Fibroblast of the aortic adventitia (primary cell): Measurements from ENCODE around the gene ADPRS. TPM values are rescaled to one million over a fixed set of nuclear protein-coding genes. Genes with fewer than 3 reads are reported as not detected.

Experiments
- DNase-seq: peaks from one replicate; pipeline ENCODE4 v3.0.0-alpha.2; 2010; ENCODE audit warnings: low read depth
- H3K4me3 ChIP-seq: 2 replicates; pipeline ENCODE4 v1.5.1; 2011; ENCODE audit warnings: low read depth, mild to moderate bottlenecking, control low read depth, low read length, moderate library complexity
- total RNA-seq: library from RNA; depleted of rRNA; stranded (reverse); fragments of >200 nt; gene quantifications from 2 replicates; pipeline ENCODE4 v1.2.3, GENCODE V29; 2012; ENCODE audit warnings: low replicate concordance
- TF ChIP-seq, protein P1 (sequence below): IDR thresholded peaks from 2 replicates; pipeline ENCODE4 v1.5.1; 2011; ENCODE audit warnings: mild to moderate bottlenecking, low read length, control low read depth, inconsistent platforms; ENCODE audit not compliant: insufficient read depth

Gene ADPRS
- total RNA-seq, 1 donor = 21.1 TPM

DNA sequence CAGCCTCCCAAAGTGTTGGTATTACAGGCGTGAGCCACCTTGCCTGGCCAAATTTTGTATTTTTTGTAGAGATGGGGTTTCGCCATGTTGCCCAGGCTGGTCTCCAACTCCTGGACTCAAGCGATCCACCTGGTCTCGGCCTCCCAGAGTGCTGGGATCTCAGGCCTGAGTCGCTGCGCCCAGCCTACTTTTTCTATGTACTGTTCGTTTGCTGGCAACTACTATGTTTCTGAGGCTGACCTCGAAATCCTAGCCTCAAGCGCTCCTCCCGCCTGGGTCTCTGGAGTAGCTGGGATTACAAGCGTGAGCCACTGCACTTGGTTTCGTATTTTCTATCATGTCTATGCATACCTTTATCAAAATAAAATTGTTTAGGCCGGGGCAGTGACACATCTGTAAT is 5.5 kb upstream of the ADPRS start:
- TF ChIP-seq, protein P1, sequence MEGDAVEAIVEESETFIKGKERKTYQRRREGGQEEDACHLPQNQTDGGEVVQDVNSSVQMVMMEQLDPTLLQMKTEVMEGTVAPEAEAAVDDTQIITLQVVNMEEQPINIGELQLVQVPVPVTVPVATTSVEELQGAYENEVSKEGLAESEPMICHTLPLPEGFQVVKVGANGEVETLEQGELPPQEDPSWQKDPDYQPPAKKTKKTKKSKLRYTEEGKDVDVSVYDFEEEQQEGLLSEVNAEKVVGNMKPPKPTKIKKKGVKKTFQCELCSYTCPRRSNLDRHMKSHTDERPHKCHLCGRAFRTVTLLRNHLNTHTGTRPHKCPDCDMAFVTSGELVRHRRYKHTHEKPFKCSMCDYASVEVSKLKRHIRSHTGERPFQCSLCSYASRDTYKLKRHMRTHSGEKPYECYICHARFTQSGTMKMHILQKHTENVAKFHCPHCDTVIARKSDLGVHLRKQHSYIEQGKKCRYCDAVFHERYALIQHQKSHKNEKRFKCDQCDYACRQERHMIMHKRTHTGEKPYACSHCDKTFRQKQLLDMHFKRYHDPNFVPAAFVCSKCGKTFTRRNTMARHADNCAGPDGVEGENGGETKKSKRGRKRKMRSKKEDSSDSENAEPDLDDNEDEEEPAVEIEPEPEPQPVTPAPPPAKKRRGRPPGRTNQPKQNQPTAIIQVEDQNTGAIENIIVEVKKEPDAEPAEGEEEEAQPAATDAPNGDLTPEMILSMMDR = no peak
- DNase-seq = no peak
- H3K4me3 ChIP-seq = no peak overlapping the region

DNA sequence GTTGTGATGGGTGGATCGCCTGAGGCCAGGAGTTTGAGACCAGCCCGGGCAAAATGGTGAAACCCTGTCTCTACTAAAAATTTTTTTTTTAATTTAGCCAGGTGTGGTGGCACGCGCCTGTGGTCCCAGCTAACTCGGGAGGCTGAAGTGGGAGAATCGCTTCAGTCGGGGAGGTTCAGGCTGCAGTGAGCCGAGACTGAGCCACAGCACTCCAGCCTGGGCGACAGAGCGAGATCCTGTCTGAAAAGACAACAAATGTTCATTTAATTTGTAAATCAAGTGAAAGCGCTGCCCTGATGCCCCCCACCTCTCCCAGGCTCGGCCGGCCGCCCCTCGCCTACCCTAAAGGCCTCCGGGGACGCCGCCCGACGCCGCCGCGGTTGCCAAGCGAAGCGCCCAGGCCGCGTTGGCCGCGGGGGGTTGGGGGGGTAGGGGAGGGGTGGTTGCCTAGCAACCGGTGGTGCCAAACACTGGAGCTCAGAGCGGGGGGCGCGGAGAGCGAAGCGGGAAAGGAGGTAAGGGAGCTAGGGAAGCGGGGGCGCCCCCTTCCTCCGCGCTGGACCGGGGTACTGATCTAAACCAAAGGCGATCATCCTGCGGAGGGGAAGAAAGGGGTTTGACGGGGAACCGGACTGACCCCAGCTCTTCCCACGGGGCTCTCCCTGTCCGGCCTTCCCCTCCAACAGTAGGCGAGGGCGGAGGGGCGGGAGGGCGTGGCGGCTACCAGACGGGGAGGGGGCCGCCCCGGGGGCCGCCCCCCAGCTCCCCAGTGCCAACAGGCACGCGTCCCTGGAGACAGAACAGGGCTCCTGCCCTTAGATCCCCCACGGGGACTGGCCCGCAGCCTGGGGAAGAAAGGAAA is 4.8 kb upstream of the ADPRS start, which contains the start of gene TEKT2:
TEKT2 (plus strand) TSS at position 460 of the 862 bp plus-strand sequence. CDS start 828 bp downstream, outside the sequence.
- no peak for DNase-seq
- TF ChIP-seq, protein P1 = no peak

DNA sequence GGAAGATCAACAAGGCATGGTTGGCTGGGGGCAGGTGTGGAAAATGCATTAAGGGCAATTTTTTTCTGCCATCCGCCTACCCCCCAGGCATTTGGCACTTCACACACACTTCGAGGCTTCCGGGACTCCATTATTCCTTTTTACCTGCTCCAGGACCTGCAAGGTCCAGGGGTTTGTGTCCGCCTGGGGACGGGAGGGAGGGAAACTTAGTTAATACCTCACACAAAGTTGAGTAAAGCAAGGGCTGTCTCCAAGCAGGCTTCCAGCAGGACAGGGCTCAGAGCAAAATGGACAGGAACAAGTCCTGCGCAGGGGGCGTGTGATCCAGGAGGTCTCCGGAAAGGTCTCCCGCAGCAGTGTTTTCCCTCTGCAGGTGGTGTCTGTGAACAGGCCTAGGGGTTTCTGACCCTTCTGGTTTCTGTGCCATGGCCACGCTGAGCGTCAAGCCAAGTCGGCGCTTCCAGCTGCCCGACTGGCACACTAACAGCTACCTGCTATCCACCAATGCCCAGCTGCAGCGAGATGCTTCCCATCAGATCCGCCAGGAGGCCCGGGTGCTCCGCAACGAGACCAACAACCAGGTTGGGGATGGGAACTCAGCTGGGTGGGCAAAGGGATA is 4.1 kb upstream of the ADPRS start:
- peak overlapping the region; percentile 56 for H3K4me3 ChIP-seq

More for the DNA sequence above, 4.8 kb upstream of the ADPRS start, which contains the start of gene TEKT2:
- H3K4me3 ChIP-seq = peak within 1 kb of the TSS; percentile 56

DNA sequence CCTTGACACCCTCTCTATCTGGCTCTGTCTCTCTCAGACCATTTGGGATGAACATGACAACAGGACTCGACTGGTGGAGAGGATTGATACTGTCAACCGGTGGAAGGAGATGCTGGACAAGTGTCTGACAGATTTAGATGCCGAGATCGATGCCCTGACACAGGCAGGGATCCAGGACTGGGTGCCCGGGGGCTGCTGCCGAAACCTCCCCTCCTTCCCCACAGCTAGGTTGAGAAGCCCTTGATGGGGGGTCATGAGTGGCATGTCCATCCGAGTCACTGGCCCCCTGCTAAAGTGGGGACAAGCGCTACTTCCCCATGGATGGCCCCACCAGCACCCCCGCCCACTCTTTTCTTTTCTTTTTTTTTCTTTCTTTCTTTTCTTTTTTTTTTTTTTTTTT is 3.6 kb upstream of the ADPRS start:
- DNase-seq = no peak
- TF ChIP-seq, protein P1 = no peak
- no peak overlapping the region for H3K4me3 ChIP-seq

More for the DNA sequence above, 4.1 kb upstream of the ADPRS start:
- TF ChIP-seq, protein P1 = no peak
- DNase-seq = no peak

DNA sequence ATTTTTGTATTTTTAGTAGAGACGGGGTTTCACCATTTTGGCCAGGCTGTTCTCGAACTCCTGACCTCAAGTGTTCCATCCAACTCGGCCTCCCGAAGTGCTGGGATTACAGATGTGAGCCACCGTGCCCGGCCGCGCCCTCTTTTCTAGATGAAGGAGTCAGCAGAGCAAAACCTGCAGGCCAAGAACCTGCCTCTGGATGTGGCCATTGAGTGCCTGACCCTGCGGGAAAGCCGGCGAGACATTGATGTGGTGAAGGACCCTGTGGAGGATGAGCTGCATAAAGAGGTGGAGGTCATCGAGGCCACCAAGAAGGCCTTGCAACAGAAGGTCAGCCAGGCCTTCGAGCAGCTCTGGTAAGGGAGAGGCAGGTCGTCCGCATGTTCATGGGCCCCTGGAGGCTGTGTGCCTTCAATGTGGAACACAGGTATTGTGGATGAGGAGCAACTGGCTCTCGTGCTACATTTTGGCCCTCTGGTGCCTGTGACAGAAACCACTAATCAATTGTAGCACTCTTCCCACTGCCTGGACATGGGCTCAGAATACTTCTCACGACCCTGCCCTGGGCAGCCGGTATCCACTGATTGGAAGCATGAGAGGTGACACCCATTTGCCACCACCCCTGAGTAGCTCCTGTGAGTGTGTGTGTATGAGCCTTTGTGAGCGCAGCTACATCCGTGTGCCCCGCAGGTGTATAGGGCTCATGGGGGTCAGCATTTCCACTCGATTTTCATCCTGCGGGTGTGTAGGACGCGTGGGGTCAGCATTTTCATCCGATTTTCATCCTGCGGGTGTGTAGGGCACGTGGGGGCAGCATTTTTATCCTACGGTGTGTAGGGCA is 2.8 kb upstream of the ADPRS start:
- TF ChIP-seq, protein P1 = no peak
- H3K4me3 ChIP-seq = no peak overlapping the region
- no peak for DNase-seq

DNA sequence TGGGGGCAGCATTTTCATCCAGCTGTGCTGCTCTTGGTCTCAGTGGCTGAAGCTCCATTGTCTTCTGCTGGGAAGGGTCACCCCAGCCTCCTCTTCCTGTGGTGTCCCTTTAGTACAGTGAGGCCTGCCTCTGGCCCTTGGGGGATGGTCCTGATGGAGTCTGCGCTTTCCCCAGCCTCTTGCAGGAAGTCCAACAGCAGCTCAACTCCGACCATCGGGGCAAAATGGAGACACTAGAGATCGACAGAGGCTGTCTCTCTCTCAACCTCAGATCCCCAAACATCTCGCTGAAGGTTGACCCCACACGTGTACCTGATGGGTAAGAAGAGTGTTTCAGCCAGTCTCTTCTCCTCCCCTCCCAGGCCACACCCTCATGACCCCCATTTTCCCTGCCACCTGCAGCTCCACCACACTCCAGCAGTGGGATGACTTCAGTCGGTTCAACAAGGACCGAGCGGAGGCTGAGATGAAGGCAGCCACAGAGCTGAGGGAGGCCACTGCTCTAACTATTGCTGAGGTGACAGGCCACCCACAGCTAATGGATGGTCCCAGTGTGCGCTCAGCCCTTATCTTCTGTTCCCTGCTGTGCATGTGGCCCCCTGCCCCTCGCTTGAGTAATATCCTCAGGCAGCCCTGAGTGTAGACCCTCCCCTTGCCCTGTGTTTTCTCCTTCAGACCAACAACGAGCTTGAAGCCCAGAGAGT is 2.0 kb upstream of the ADPRS start:
- TF ChIP-seq, protein P1 = no peak
- no peak for DNase-seq
- no peak overlapping the region for H3K4me3 ChIP-seq
